Spleen (tissue), 11 donors: ENCODE results near the gene LPO. TPM values are rescaled to one million over a fixed set of nuclear protein-coding genes. Genes with fewer than 3 reads are reported as not detected.

Experiments used
- DNase-seq: peaks from one replicate; pipeline ENCODE4 v3.0.0-alpha.2; 2020
- H3K27ac ChIP-seq, 8 donors: fragments of 200-600 bp; sonication (generic) in 7 of 8; 1 replicate in 4 of 8; 2 replicates in 4 of 8; pipeline versions ENCODE4 v1.5.0 to v1.8.0; 2016 to 2021; ENCODE audit warnings: inconsistent platforms in 4 of 8, mild to moderate bottlenecking in 4 of 8, moderate library complexity in 1 of 8
- H3K27me3 ChIP-seq, 7 donors: fragments of 200-600 bp; sonication (generic) in 6 of 7; replicated peaks in 1 of 7; 1 replicate in 4 of 7; 2 replicates in 3 of 7; pipeline versions ENCODE4 v1.5.0 to v1.8.0; 2016 to 2021; ENCODE audit warnings: inconsistent platforms in 3 of 7, mild to moderate bottlenecking in 1 of 7
- H3K36me3 ChIP-seq, 6 donors: fragments of 200-600 bp; sonication (generic) in 5 of 6; 1 replicate in 4 of 6; 2 replicates in 2 of 6; pipeline versions ENCODE4 v1.5.0 to v1.8.0; 2016 to 2021; ENCODE audit warnings: inconsistent platforms in 2 of 6
- H3K4me1 ChIP-seq, 6 donors: fragments of 200-600 bp; sonication (generic) in 5 of 6; 1 replicate in 3 of 6; 2 replicates in 3 of 6; pipeline versions ENCODE4 v1.5.0 to v1.8.0; 2016 to 2021; ENCODE audit warnings: inconsistent platforms in 3 of 6
- H3K4me3 ChIP-seq, 8 donors: fragments of 200-600 bp; sonication (generic) in 7 of 8; 1 replicate in 4 of 8; 2 replicates in 4 of 8; pipeline versions ENCODE4 v1.5.0 to v1.8.0; 2016 to 2021; ENCODE audit warnings: inconsistent platforms in 4 of 8, mild to moderate bottlenecking in 4 of 8, moderate library complexity in 2 of 8
- H3K9me3 ChIP-seq, 8 donors: fragments of 200-600 bp; sonication (generic) in 7 of 8; 1 replicate in 4 of 8; 2 replicates in 4 of 8; pipeline versions ENCODE4 v1.5.0 to v1.8.0; 2016 to 2021; ENCODE audit warnings: inconsistent platforms in 4 of 8
- CTCF ChIP-seq, 11 experiments: fragments of 200-600 bp in 7 of 11; fragments of 450-650 bp in 4 of 11; sonication (generic) in 4 of 11; IDR thresholded peaks in 8 of 11; conservative IDR thresholded peaks in 3 of 11; 1 replicate in 7 of 11; 2 replicates in 4 of 11; pipeline versions ENCODE4 v1.4.0 to v1.8.0; 2016 to 2021; ENCODE audit warnings: antibody characterized with exemption in 11 of 11, inconsistent platforms in 4 of 11, mild to moderate bottlenecking in 1 of 11
- POLR2A ChIP-seq, 3 donors: fragments of 450-650 bp; IDR thresholded peaks; one replicate each; pipeline ENCODE4 v1.5.1; 2017; ENCODE audit warnings: antibody characterized with exemption in 3 of 3, mild to moderate bottlenecking in 1 of 3
- POLR2AphosphoS5 ChIP-seq, 3 donors: sonication (generic); formaldehyde crosslinking; IDR thresholded peaks; one replicate each; pipeline ENCODE4 v1.5.1; 2017; ENCODE audit warnings: antibody characterized with exemption in 3 of 3
- WGBS, 5 donors: extraction: QIAGEN DNeasy Blood & Tissue Kit in 3 of 5; methylation state at CpG; one replicate each; pipeline versions ENCODE4 v1.1.5 to v1.1.7; 2013 to 2018; 5-methylcytosine and 5-hydroxymethylcytosine counted together
- intact Hi-C: fragments of 100-400 bp; cut with DNase I; formaldehyde crosslinking; loops from one replicate; pipeline ENCODE4 v1.15.0; 2023; ENCODE audit warnings: low total_unique reads
- polyA plus RNA-seq, 3 donors: library from polyadenylated mRNA; stranded (reverse); fragments of 200-250 nt; gene quantifications; one replicate each; pipeline ENCODE4 v1.2.1, GENCODE V29; 2013
- total RNA-seq, 7 donors: library from RNA; depleted of rRNA in 3 of 7; stranded (reverse); fragments of >200 nt in 3 of 7; fragmentation: NEBNext Ultra II Directional in 4 of 7; extraction: Animal tissue kit (Norgen Biotek cat#: 25700) in 4 of 7; gene quantifications; one replicate each; pipeline versions ENCODE4 v1.1.0 to v1.2.1, GENCODE V29; 2016 to 2021
- donor health status: healthy with polysubstance abuse.
- donor health status: DM: no; HTN: no; CAD: no; lungs with moderate emphysema.
- donor health status: DM: no; HTN: no; CAD: no.
- donor health status: Bipolar disorder and iron deficiency.
- donor health status: healthy.
- donor health status: DM: no; HTN: no; CAD: no.
- donor health status: DM: yes; HTN: yes; CAD: no.

LPO gene
- total and polyA plus RNA-seq, 10 donors: 0.02 to 0.10 (median 0.06) TPM; not detected in 7

GRCh38 chr17:58279016-58279711 lies 40.8 kb downstream of the LPO start:
- intact Hi-C loops: no loop called here
- Histone ChIP-seq H3K36me3 (no peaks in the 10 kb centered on the region), H3K4me1 (peaks cover 0 to 43% (median 12%) of the 10 kb centered on the region in 6 donors), H3K27me3 (peaks cover 0 to 40% (median 0%) of the 10 kb centered on the region in 7 donors), H3K27ac (peak overlapping the region in 3 of 8 donors; percentile 22 to 33 (median 27)), H3K9me3 (no peaks in the 10 kb centered on the region), H3K4me3 (peak overlapping the region in 5 of 8 donors; percentile 8 to 52 (median 21))
- no peak for DNase-seq
- 25 to 63% (median 43%) methylated on average over 28 to 60 of the region's 60 CpGs for WGBS, 5 donors
- peak in 1 of 3 donors; percentile 58 for TF ChIP-seq POLR2AphosphoS5 (IDR thresholded peaks at IDR 0.05)
- TF ChIP-seq POLR2A (IDR thresholded peaks at IDR 0.05): no peak

GRCh38 chr17:58279736-58280479 lies 41.5 kb downstream of the LPO start:
- peak overlapping the region in 1 of 8 donors; percentile 22 for H3K27ac ChIP-seq
- peak; percentile 84 for DNase-seq
- TF ChIP-seq POLR2AphosphoS5 (IDR thresholded peaks at IDR 0.05) (no peak), POLR2A (IDR thresholded peaks at IDR 0.05) (no peak), CTCF (IDR thresholded peaks at IDR 0.05 in 8 of 11, conservative IDR thresholded peaks at IDR 0.05 in 3 of 11) (no peak)
- 42 to 57% (median 48%) methylated on average over 8 to 16 of the region's 16 CpGs for WGBS, 5 donors
- H3K4me3 ChIP-seq: peak overlapping the region in 2 of 8 donors; percentile 24 to 52
- intact Hi-C loops: no loop called here
- no peaks in the 10 kb centered on the region for H3K9me3 ChIP-seq
- peaks cover 0 to 50% (median 12%) of the 10 kb centered on the region in 6 donors for H3K4me1 ChIP-seq
- H3K27me3 ChIP-seq: peaks cover 0 to 48% (median 0%) of the 10 kb centered on the region in 7 donors
- H3K36me3 ChIP-seq: no peaks in the 10 kb centered on the region

- Histone ChIP-seq H3K4me3 (peak within 1 kb of the TSS in 1 of 8 donors; percentile 52), H3K27ac (no peak within 1 kb of the TSS), H3K36me3 (no peaks in the 10 kb centered on the region), H3K9me3 (no peaks in the 10 kb centered on the region), H3K27me3 (peaks cover 0 to 53% (median 0%) of the 10 kb centered on the region in 7 donors), H3K4me1 (peaks cover 0 to 50% (median 12%) of the 10 kb centered on the region in 6 donors)
- WGBS, 5 donors: 49 to 79% (median 54%) methylated on average over 4 to 5 of the region's 5 CpGs
- intact Hi-C loops: no loop called here
- no peak for DNase-seq
- TF ChIP-seq CTCF (IDR thresholded peaks at IDR 0.05 in 8 of 11, conservative IDR thresholded peaks at IDR 0.05 in 3 of 11) (no peak), POLR2A (IDR thresholded peaks at IDR 0.05) (no peak), POLR2AphosphoS5 (IDR thresholded peaks at IDR 0.05) (no peak)
Measured at GRCh38 chr17:58280480-58281217, 42.3 kb downstream of the LPO start, which contains the start of gene MPO. MPO (minus strand) TSS chr17:58280935; CDS start chr17:58280758, 177 bp downstream.

DNA sequence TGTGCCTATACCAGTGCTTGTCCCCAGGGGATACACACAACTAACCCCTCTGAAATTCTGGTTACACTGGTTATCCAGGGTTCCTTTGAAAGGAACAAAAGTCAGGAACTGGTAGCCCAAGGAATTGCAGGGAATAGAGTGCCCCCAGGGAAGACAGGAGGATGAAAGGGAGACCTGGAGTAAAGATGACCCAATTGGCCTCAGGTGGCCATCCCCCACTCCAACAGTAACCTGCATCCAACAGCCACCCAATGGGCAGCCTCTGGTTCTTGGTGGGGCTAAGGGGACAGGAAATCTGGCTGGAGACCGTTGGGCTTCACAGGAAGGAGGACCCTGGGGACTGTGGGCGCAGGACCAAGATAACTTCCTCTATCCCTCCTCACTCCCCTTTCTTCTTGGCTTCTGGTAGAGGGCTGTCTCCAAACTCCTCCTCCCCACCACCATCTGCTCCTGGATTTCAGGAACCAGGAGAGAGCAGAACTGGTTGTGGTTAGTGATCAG lies 43.2 kb downstream of the LPO start:
- H3K4me3 ChIP-seq: no peak overlapping the region
- H3K4me1 ChIP-seq: peaks cover 0 to 50% (median 12%) of the 10 kb centered on the region in 6 donors
- no peak overlapping the region for H3K27ac ChIP-seq
- TF ChIP-seq CTCF (IDR thresholded peaks at IDR 0.05 in 8 of 11, conservative IDR thresholded peaks at IDR 0.05 in 3 of 11): no peak
- TF ChIP-seq POLR2A (IDR thresholded peaks at IDR 0.05): no peak
- no peak for TF ChIP-seq POLR2AphosphoS5 (IDR thresholded peaks at IDR 0.05)
- no peaks in the 10 kb centered on the region for H3K36me3 ChIP-seq
- 0 to 22% (median 7%) methylated on average over 2 of the region's 2 CpGs for WGBS, 5 donors
- H3K9me3 ChIP-seq: no peaks in the 10 kb centered on the region
- intact Hi-C loops: no loop called here
- peaks cover 0 to 62% (median 0%) of the 10 kb centered on the region in 7 donors for H3K27me3 ChIP-seq
- no peak for DNase-seq
